ENCODE results near the gene FGD2. TPM values are rescaled to one million over a fixed set of nuclear protein-coding genes. Genes with fewer than 3 reads are reported as not detected.

FGD2 gene, protein sequence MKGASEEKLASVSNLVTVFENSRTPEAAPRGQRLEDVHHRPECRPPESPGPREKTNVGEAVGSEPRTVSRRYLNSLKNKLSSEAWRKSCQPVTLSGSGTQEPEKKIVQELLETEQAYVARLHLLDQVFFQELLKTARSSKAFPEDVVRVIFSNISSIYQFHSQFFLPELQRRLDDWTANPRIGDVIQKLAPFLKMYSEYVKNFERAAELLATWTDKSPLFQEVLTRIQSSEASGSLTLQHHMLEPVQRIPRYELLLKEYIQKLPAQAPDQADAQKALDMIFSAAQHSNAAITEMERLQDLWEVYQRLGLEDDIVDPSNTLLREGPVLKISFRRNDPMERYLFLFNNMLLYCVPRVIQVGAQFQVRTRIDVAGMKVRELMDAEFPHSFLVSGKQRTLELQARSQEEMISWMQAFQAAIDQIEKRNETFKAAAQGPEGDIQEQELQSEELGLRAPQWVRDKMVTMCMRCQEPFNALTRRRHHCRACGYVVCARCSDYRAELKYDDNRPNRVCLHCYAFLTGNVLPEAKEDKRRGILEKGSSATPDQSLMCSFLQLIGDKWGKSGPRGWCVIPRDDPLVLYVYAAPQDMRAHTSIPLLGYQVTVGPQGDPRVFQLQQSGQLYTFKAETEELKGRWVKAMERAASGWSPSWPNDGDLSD
- 0.33 TPM in 1 of 2 replicates, not detected in the other for total RNA-seq (2014; rRNA removed; shearing (Covaris generic); ENCODE audit: low replicate concordance)

GRCh38 chr6:37005061-37005810, at the start of gene FGD2:
Gene FGD2 (plus strand): TSS chr6:37005655. CDS start chr6:37005818, 163 bp downstream.
- H3K27me3 ChIP-seq, result no peaks in the 10 kb centered on the region
- H3K9me3 ChIP-seq, result no peaks in the 10 kb centered on the region
- H3K36me3 ChIP-seq, result no peaks in the 10 kb centered on the region
- DNase-seq, result no peak
- H3K4me3 ChIP-seq, result no peak within 1 kb of the TSS

GRCh38 chr6:36955671-36956445, 49.6 kb upstream of the FGD2 start:
- DNase-seq, result peak; percentile 23
- Histone ChIP-seq H3K36me3 (no peaks in the 10 kb centered on the region), H3K9me3 (no peaks in the 10 kb centered on the region; the same call in 1 of the 2 replicates), H3K27me3 (no peaks in the 10 kb centered on the region), H3K4me3 (no peak overlapping the region)

GRCh38 chr6:36956446-36956820, 49.0 kb upstream of the FGD2 start:
- Histone ChIP-seq H3K27me3 (no peaks in the 10 kb centered on the region), H3K9me3 (no peaks in the 10 kb centered on the region), H3K4me3 (no peak overlapping the region), H3K36me3 (no peaks in the 10 kb centered on the region)
- DNase-seq, result no peak

DNA sequence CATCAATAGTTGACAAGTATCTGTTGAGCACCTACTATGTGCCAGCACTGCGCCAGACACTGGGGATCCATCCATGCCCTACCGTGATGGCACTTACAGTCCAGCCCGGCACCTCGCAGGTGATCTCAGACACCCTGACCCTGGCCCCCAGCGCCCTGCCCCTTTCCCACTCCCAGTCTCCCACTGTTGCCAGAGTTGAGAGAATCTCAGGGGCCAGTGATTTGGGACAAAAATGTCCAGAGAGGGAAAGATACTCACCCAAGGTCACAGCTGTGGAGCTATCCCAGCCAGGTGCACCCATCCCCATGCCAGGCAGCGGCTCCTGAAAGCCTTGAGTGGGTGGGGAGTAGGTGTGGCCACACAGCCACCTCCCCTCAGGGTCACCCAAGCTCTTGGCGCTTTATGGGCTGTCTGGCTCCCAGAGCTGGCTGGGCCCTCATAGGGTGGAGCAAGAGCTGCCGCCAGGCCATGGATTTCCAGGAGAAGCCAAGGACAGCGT, 47.6 kb upstream of the FGD2 start:
- Histone ChIP-seq H3K36me3 (no peaks in the 10 kb centered on the region), H3K9me3 (no peaks in the 10 kb centered on the region), H3K4me3 (no peak overlapping the region), H3K27me3 (no peaks in the 10 kb centered on the region)
- no peak for DNase-seq

GRCh38 chr6:36958775-36959554, 46.5 kb upstream of the FGD2 start:
- H3K4me3 ChIP-seq, result no peak overlapping the region
- no peaks in the 10 kb centered on the region for H3K27me3 ChIP-seq
- no peak for DNase-seq
- H3K9me3 ChIP-seq, result no peaks in the 10 kb centered on the region
- no peaks in the 10 kb centered on the region for H3K36me3 ChIP-seq

DNA sequence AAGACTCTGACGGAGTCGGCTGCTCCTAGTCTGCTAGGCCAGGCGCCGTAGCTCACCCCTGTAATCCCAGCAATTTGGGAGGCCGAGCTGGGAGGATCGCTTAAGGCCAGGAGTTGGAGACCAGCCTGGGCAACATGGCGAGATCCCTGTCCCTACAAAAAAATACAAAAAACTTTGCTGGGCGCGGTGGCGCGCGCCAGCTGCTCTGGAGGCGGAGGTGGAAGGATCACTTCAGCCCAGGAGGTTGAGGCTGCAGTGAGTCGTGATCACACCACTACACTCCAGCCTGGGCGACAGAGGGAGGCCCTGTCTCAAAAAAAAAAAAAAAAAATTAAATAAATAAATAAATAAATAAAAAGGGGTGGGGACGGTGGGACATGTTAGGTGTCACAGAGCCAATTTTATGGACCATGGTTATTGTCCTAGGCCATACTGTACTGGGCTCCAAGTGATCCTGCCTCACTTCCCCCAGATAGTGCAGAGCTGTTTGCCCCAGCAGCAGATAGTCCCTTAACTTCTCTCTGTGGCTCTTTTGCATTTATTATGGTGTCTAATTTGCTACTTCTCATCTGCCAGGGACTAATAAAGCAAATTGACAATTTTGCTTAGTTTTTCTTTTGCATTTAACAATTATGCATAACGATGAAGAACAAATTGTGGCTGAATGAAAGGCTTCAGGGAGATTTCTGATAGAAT, 45.8 kb upstream of the FGD2 start:
- Histone ChIP-seq H3K4me3 (no peak overlapping the region), H3K9me3 (no peaks in the 10 kb centered on the region)
- no peak for DNase-seq

GRCh38 chr6:36961441-36962435, 43.7 kb upstream of the FGD2 start:
- Histone ChIP-seq H3K36me3 (no peaks in the 10 kb centered on the region), H3K9me3 (no peaks in the 10 kb centered on the region), H3K27me3 (no peaks in the 10 kb centered on the region), H3K4me3 (no peak overlapping the region)
- no peak for DNase-seq

More for the DNA sequence above, 45.8 kb upstream of the FGD2 start:
- H3K27me3 ChIP-seq, result no peaks in the 10 kb centered on the region
- H3K36me3 ChIP-seq, result no peaks in the 10 kb centered on the region

GRCh38 chr6:36962874-36963273, 42.6 kb upstream of the FGD2 start:
- Histone ChIP-seq H3K36me3 (peaks cover 4% of the 10 kb centered on the region), H3K9me3 (no peaks in the 10 kb centered on the region), H3K27me3 (no peaks in the 10 kb centered on the region), H3K4me3 (no peak overlapping the region)
- DNase-seq, result no peak

DNA sequence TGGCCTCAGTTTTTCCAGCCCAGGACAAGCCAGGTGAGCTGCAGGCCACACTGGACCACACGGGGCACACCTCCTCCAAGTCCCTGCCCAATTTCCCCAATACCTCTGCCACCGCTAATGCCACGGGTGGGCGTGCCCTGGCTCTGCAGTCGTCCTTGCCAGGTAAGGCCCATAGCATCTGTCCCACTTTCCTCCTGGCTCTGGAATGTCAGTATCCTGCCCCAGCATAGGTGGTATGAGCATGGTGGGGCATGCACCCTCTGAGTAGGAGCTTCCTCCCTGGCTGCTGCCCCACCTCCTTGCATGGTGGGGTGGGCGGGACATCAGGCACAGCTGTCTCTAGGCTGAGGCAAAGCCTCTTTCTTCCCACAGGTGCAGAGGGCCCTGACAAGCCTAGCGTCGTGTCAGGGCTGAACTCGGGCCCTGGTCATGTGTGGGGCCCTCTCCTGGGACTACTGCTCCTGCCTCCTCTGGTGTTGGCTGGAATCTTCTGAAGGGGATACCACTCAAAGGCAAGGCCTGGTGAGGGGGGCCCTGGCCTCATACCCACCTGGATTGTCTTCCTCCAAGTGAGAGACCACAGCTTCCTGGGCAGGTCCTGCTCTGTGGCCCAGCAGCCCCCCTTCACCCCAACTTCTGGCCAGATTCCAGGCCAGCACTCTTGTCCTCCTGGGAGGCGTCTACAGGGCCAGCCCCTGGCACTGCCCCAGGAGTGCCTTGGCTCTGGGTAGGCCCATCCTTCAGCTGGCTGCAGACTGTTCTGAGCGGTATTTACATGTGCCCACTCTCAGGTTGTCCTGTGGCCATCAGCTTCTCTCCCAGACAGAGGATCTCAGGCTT, 41.8 kb upstream of the FGD2 start:
- Histone ChIP-seq H3K36me3 (peaks cover 12% of the 10 kb centered on the region), H3K27me3 (no peaks in the 10 kb centered on the region), H3K9me3 (no peaks in the 10 kb centered on the region), H3K4me3 (no peak overlapping the region)
- DNase-seq, result no peak

DNA sequence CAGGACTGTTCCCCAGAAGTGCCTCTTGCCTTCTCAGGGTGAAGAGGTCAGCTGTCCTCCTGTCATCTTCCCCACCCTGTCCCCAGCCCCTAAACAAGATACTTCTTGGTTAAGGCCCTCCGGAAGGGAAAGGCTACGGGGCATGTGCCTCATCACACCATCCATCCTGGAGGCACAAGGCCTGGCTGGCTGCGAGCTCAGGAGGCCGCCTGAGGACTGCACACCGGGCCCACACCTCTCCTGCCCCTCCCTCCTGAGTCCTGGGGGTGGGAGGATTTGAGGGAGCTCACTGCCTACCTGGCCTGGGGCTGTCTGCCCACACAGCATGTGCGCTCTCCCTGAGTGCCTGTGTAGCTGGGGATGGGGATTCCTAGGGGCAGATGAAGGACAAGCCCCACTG, 41.1 kb upstream of the FGD2 start:
- H3K4me3 ChIP-seq, result no peak overlapping the region
- H3K27me3 ChIP-seq, result no peaks in the 10 kb centered on the region
- no peak for DNase-seq
- H3K9me3 ChIP-seq, result no peaks in the 10 kb centered on the region
- peaks cover 19% of the 10 kb centered on the region for H3K36me3 ChIP-seq

GRCh38 chr6:36964908-36965307, 40.5 kb upstream of the FGD2 start:
- Histone ChIP-seq H3K27me3 (no peaks in the 10 kb centered on the region), H3K4me3 (no peak overlapping the region), H3K36me3 (peaks cover 24% of the 10 kb centered on the region), H3K9me3 (no peaks in the 10 kb centered on the region)
- DNase-seq, result no peak

DNA sequence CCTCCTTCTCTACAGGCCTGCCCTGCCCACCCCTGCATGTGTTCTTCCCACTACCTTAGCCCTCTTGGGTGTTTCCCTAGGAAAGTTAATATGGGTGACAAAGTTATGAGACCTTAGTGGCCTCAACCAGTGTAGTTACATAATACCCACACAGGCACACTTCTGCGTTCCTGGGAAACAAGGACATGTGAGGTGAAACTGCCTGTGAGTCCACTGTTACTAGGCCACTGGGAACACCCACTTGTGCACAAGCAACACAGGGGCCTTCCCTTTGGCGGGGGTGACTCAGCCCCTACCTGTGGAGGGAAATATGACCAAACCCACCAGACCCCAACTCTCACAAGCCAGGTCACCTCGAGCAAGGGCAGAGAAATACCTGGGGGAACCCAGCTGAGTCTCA, 38.2 kb upstream of the FGD2 start:
- Histone ChIP-seq H3K27me3 (no peaks in the 10 kb centered on the region), H3K36me3 (peaks cover 46% of the 10 kb centered on the region)

GRCh38 chr6:36967757-36968156, 37.7 kb upstream of the FGD2 start:
- Histone ChIP-seq H3K36me3 (peaks cover 51% of the 10 kb centered on the region), H3K27me3 (no peaks in the 10 kb centered on the region), H3K9me3 (no peaks in the 10 kb centered on the region), H3K4me3 (no peak overlapping the region)
- no peak for DNase-seq

More for the DNA sequence above, 38.2 kb upstream of the FGD2 start:
- Histone ChIP-seq H3K4me3 (no peak overlapping the region), H3K9me3 (no peaks in the 10 kb centered on the region)
- DNase-seq, result no peak
